Measurements from ENCODE around the gene ABO. TPM values are rescaled to one million over a fixed set of nuclear protein-coding genes. Genes with fewer than 3 reads are reported as not detected.

Gene ABO
- total and polyA plus RNA-seq, 2 donors (not counting 1 experiment from before 2014, with no cell fraction given): not detected

- no peak for TF ChIP-seq CTCF (IDR thresholded peaks at IDR 0.05)
- TF ChIP-seq EZH2 (IDR thresholded peaks at IDR 0.05; ENCODE audit: borderline replicate concordance, insufficient read depth, low read depth, low read length, poor library complexity, severe bottlenecking): no peak
- Histone ChIP-seq H3K79me2 (ENCODE audit: control insufficient read depth, insufficient read depth, low read length) (no peaks in the 10 kb centered on the region), H3K9me3 (ENCODE audit: control extremely low read depth in 1 of 3, control insufficient read depth in 2 of 3, insufficient read depth in 1 of 3, low read length in 2 of 3) (no peaks in the 10 kb centered on the region), H3K4me1 (ENCODE audit: control insufficient read depth in 2 of 2, insufficient read depth in 2 of 2, low read length in 2 of 2) (no peaks in the 10 kb centered on the region), H4K20me1 (ENCODE audit: control insufficient read depth, insufficient read depth, low read length, poor library complexity, severe bottlenecking) (no peaks in the 10 kb centered on the region), H3K9ac (ENCODE audit: low read length) (no peak overlapping the region), H3K27me3 (replicated peaks in 1 of 4; ENCODE audit: control extremely low read depth in 1 of 4, control insufficient read depth in 3 of 4, insufficient read depth in 4 of 4, low read length in 3 of 4) (no peaks in the 10 kb centered on the region), H3K4me3 (ENCODE audit: control extremely low read depth in 1 of 5, extremely low read depth in 1 of 5, insufficient read depth in 1 of 5, low read depth in 2 of 5, low read length in 4 of 5) (no peak overlapping the region), H3K36me3 (replicated peaks in 1 of 2; ENCODE audit: control extremely low read depth in 1 of 2, control insufficient read depth in 1 of 2, extremely low read depth in 1 of 2, insufficient read depth in 2 of 2, low read length in 1 of 2) (no peaks in the 10 kb centered on the region), H3K4me2 (replicated peaks; ENCODE audit: low read depth, low read length, poor library complexity, severe bottlenecking) (no peak overlapping the region), H2AFZ (ENCODE audit: insufficient read depth, low read depth, low read length, poor library complexity, severe bottlenecking) (no peak overlapping the region), H3K27ac (ENCODE audit: low read length in 2 of 2) (no peak overlapping the region)
- ATAC-seq (ENCODE audit: low read depth): no peak
- no peak for DNase-seq
- intact Hi-C loops (cut with micrococcal nuclease): no loop called here
- Mint-ChIP-seq H3K9me3 (ENCODE audit: insufficient read depth) (no peaks in the 10 kb centered on the region), H3K4me1 (no peaks in the 10 kb centered on the region), H3K27me3 (peaks cover 20% of the 10 kb centered on the region), H3K27ac (no peak overlapping the region), H3K4me3 (no peak overlapping the region)
- WGBS (ENCODE audit: insufficient coverage): 93% methylated on average over 34 of the region's 38 CpGs
- ChIA-PET POLR2A (no interaction called here), CTCF (no interaction called here)
Observed at GRCh38 chr9:133304477-133305377, 29.7 kb upstream of the ABO start.

GRCh38 chr9:133304158-133304470 is 29.1 kb upstream of the ABO start:
- no peak overlapping the region for H3K27ac ChIP-seq (ENCODE audit: low read length in 2 of 2)
- no peaks in the 10 kb centered on the region for H3K9me3 ChIP-seq (ENCODE audit: control extremely low read depth in 1 of 3, control insufficient read depth in 2 of 3, insufficient read depth in 1 of 3, low read length in 2 of 3)
- Mint-ChIP-seq H3K27me3 (peaks cover 14% of the 10 kb centered on the region), H3K4me3 (no peak overlapping the region), H3K9me3 (ENCODE audit: insufficient read depth) (no peaks in the 10 kb centered on the region), H3K4me1 (no peaks in the 10 kb centered on the region), H3K27ac (no peak overlapping the region)
- intact Hi-C loops (cut with micrococcal nuclease): no loop called here
- ATAC-seq (ENCODE audit: low read depth) (no peak), DNase-seq (no peak)
- ChIA-PET CTCF (no interaction called here), POLR2A (no interaction called here)
- H3K9ac ChIP-seq (ENCODE audit: low read length): no peak overlapping the region
- H4K20me1 ChIP-seq (ENCODE audit: control insufficient read depth, insufficient read depth, low read length, poor library complexity, severe bottlenecking): no peaks in the 10 kb centered on the region
- no peaks in the 10 kb centered on the region for H3K79me2 ChIP-seq (ENCODE audit: control insufficient read depth, insufficient read depth, low read length)
- H3K27me3 ChIP-seq (replicated peaks in 1 of 4; ENCODE audit: control extremely low read depth in 1 of 4, control insufficient read depth in 3 of 4, insufficient read depth in 4 of 4, low read length in 3 of 4): no peaks in the 10 kb centered on the region
- H3K4me3 ChIP-seq (ENCODE audit: control extremely low read depth in 1 of 5, extremely low read depth in 1 of 5, insufficient read depth in 1 of 5, low read depth in 2 of 5, low read length in 4 of 5): no peak overlapping the region
- H3K36me3 ChIP-seq (replicated peaks in 1 of 2; ENCODE audit: control extremely low read depth in 1 of 2, control insufficient read depth in 1 of 2, extremely low read depth in 1 of 2, insufficient read depth in 2 of 2, low read length in 1 of 2): no peaks in the 10 kb centered on the region
- H3K4me2 ChIP-seq (replicated peaks; ENCODE audit: low read depth, low read length, poor library complexity, severe bottlenecking): no peak overlapping the region
- TF ChIP-seq CTCF (IDR thresholded peaks at IDR 0.05): no peak
- TF ChIP-seq EZH2 (IDR thresholded peaks at IDR 0.05; ENCODE audit: borderline replicate concordance, insufficient read depth, low read depth, low read length, poor library complexity, severe bottlenecking): no peak
- WGBS (ENCODE audit: insufficient coverage): 91% methylated on average over 13 of the region's 13 CpGs
- no peak overlapping the region for H2AFZ ChIP-seq (ENCODE audit: insufficient read depth, low read depth, low read length, poor library complexity, severe bottlenecking)
- H3K4me1 ChIP-seq (ENCODE audit: control insufficient read depth in 2 of 2, insufficient read depth in 2 of 2, low read length in 2 of 2): no peaks in the 10 kb centered on the region

Measured in B cell (primary cell).